GM12878 (cell line): Measurements from ENCODE around the gene PDE9A. TPM values are rescaled to one million over a fixed set of nuclear protein-coding genes. Genes with fewer than 3 reads are reported as not detected.
A peak's percentile ranks its signal among the peaks of the same experiment; 100 is the strongest.

Source experiments
- E4F1 ChIP-seq: fragments of 450-650 bp; IDR thresholded peaks from 2 replicates; pipeline ENCODE4 v1.6.1; 2018; ENCODE audit warnings: borderline replicate concordance, mild to moderate bottlenecking; ENCODE audit not compliant: partially characterized antibody
- HDAC6 ChIP-seq: fragments of 200-600 bp; sonication (generic); IDR thresholded peaks from one replicate; pipeline ENCODE4 v1.8.0; 2017; ENCODE audit warnings: antibody characterized with exemption; ENCODE audit not compliant: unreplicated experiment
- IKZF1 ChIP-seq: fragments of 450-650 bp; conservative IDR thresholded peaks from 2 replicates; pipeline ENCODE4 v1.6.1; 2017; ENCODE audit warnings: antibody characterized with exemption, mild to moderate bottlenecking
- IRF3 ChIP-seq: fragments of 450-650 bp; IDR thresholded peaks from 2 replicates; pipeline ENCODE4 v1.6.1; 2014; ENCODE audit warnings: mild to moderate bottlenecking
- LARP7 ChIP-seq: fragments of 450-650 bp; IDR thresholded peaks from 2 replicates; pipeline ENCODE4 v1.6.1; 2017; ENCODE audit warnings: mild to moderate bottlenecking
- NFXL1 ChIP-seq: fragments of 450-650 bp; IDR thresholded peaks from 2 replicates; pipeline ENCODE4 v1.6.1; 2017; ENCODE audit warnings: antibody characterized with exemption, mild to moderate bottlenecking, borderline replicate concordance
- PML ChIP-seq: IDR thresholded peaks from 2 replicates; pipeline ENCODE4 v1.6.1; 2012; ENCODE audit warnings: low read length, inconsistent platforms
- RELA ChIP-seq: fragments of 450-650 bp; IDR thresholded peaks from 2 replicates; pipeline ENCODE4 v1.8.0; 2014; ENCODE audit warnings: borderline replicate concordance; ENCODE audit not compliant: partially characterized antibody
- SMC3 ChIP-seq: IDR thresholded peaks from 2 replicates; pipeline ENCODE4 v1.6.1; 2011; ENCODE audit warnings: low read length, improper control_type of control experiment, borderline replicate concordance
- TCF3 ChIP-seq: IDR thresholded peaks from 2 replicates; pipeline ENCODE4 v1.6.1; 2012; ENCODE audit warnings: low read depth, mild to moderate bottlenecking, low read length, borderline replicate concordance; ENCODE audit not compliant: insufficient read depth
- YBX1 ChIP-seq: fragments of 450-650 bp; IDR thresholded peaks from 2 replicates; pipeline ENCODE4 v1.6.1; 2016; ENCODE audit warnings: antibody characterized with exemption
- ZNF217 ChIP-seq: fragments of 450-650 bp; IDR thresholded peaks from 2 replicates; pipeline ENCODE4 v1.6.1; 2017; ENCODE audit warnings: antibody characterized with exemption, mild to moderate bottlenecking
- ZNF592 ChIP-seq: fragments of 450-650 bp; IDR thresholded peaks from 2 replicates; pipeline ENCODE4 v1.6.1; 2017; ENCODE audit warnings: mild to moderate bottlenecking, moderate library complexity
- polyA plus RNA-seq, 11 experiments: library from polyadenylated mRNA; depleted of rRNA in 4 of 11; unstranded in 6 of 11; stranded (reverse) in 5 of 11; fragments of >200 nt; fragmentation: Nextera tagmentation in 4 of 11; fragmentation: Illumina TruSeq in 1 of 11; extraction: Ambion mirVana in 4 of 11; extraction: Trizol in 1 of 11; gene quantifications; 1 replicate in 1 of 11; 2 replicates in 10 of 11; pipeline versions ENCODE4 v1.2.1 to v1.2.3, GENCODE V29; 2011 to 2016; ENCODE audit warnings: inconsistent platforms in 2 of 11, missing spikeins in 2 of 11, low read depth in 1 of 11
- total RNA-seq, 4 experiments: library from RNA; depleted of rRNA in 3 of 4; stranded (reverse); fragments of >200 nt in 3 of 4; fragmentation: Illumina TruSeq in 1 of 4; extraction: Trizol in 1 of 4; gene quantifications; 2 replicates each; pipeline versions ENCODE4 v1.2.1 to v1.2.3, GENCODE V29; 2013 to 2021
- TF ChIP-seq, protein P1 (sequence below): IDR thresholded peaks from 2 replicates; pipeline ENCODE4 v1.6.1; 2012; ENCODE audit warnings: low read length, inconsistent platforms
- TF ChIP-seq, protein P2 (sequence below): fragments of 450-650 bp; IDR thresholded peaks from 2 replicates; pipeline ENCODE4 v1.6.1; 2018; ENCODE audit warnings: mild to moderate bottlenecking, low read depth, moderate library complexity; ENCODE audit not compliant: partially characterized antibody

The PDE9A gene
- total and polyA plus RNA-seq, 10 of the 15 experiments (the other 5 are each of a cell fraction or from before 2014, with no cell fraction given): 0.08 to 0.45 (median 0.20) TPM; not detected in 1

- no peak for TF ChIP-seq HDAC6
- TF ChIP-seq, protein P1, sequence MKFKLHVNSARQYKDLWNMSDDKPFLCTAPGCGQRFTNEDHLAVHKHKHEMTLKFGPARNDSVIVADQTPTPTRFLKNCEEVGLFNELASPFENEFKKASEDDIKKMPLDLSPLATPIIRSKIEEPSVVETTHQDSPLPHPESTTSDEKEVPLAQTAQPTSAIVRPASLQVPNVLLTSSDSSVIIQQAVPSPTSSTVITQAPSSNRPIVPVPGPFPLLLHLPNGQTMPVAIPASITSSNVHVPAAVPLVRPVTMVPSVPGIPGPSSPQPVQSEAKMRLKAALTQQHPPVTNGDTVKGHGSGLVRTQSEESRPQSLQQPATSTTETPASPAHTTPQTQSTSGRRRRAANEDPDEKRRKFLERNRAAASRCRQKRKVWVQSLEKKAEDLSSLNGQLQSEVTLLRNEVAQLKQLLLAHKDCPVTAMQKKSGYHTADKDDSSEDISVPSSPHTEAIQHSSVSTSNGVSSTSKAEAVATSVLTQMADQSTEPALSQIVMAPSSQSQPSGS: peak; percentile 57; the same call in 1 of the 2 replicates
- TF ChIP-seq IKZF1: no peak
- no peak for TF ChIP-seq LARP7
- TF ChIP-seq RELA: no peak
- no peak for TF ChIP-seq NFXL1
- no peak for TF ChIP-seq ZNF592
- TF ChIP-seq TCF3: no peak
- no peak for TF ChIP-seq YBX1
- no peak for TF ChIP-seq PML
- no peak for TF ChIP-seq IRF3
- no peak for TF ChIP-seq SMC3
- TF ChIP-seq ZNF217: no peak
- TF ChIP-seq, protein P2, sequence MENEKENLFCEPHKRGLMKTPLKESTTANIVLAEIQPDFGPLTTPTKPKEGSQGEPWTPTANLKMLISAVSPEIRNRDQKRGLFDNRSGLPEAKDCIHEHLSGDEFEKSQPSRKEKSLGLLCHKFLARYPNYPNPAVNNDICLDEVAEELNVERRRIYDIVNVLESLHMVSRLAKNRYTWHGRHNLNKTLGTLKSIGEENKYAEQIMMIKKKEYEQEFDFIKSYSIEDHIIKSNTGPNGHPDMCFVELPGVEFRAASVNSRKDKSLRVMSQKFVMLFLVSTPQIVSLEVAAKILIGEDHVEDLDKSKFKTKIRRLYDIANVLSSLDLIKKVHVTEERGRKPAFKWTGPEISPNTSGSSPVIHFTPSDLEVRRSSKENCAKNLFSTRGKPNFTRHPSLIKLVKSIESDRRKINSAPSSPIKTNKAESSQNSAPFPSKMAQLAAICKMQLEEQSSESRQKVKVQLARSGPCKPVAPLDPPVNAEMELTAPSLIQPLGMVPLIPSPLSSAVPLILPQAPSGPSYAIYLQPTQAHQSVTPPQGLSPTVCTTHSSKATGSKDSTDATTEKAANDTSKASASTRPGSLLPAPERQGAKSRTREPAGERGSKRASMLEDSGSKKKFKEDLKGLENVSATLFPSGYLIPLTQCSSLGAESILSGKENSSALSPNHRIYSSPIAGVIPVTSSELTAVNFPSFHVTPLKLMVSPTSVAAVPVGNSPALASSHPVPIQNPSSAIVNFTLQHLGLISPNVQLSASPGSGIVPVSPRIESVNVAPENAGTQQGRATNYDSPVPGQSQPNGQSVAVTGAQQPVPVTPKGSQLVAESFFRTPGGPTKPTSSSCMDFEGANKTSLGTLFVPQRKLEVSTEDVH: no peak
- no peak for TF ChIP-seq E4F1
These were observed 146.1 kb downstream of the PDE9A start (continued) for GRCh38 chr21:42799516-42799915.
